22Rv1 (cell line): ENCODE measurements around the gene KMT2B.

Source experiments
- CTCF ChIP-seq: fragments of 450-650 bp; IDR thresholded peaks from 2 replicates; pipeline ENCODE4 v1.5.1; 2017; ENCODE audit warnings: mild to moderate bottlenecking
- ZFX ChIP-seq: fragments of 450-650 bp; IDR thresholded peaks from 2 replicates; pipeline ENCODE4 v1.6.1; 2017; ENCODE audit warnings: antibody characterized with exemption, borderline replicate concordance

- TF ChIP-seq CTCF = peak; percentile 95
- no peak for TF ChIP-seq ZFX
Measured at GRCh38 chr19:35693835-35694599, 23.8 kb upstream of the KMT2B start.
